ENCODE measurements around the gene ADGRA1. TPM values are rescaled to one million over a fixed set of nuclear protein-coding genes. Genes with fewer than 3 reads are reported as not detected.
A peak's percentile ranks its signal among the peaks of the same experiment; 100 is the strongest.

The ADGRA1 gene
- total and polyA plus RNA-seq, 2 of the 13 experiments (the other 11 are each of a cell fraction or from before 2014, with no cell fraction given) = not detected

DNA sequence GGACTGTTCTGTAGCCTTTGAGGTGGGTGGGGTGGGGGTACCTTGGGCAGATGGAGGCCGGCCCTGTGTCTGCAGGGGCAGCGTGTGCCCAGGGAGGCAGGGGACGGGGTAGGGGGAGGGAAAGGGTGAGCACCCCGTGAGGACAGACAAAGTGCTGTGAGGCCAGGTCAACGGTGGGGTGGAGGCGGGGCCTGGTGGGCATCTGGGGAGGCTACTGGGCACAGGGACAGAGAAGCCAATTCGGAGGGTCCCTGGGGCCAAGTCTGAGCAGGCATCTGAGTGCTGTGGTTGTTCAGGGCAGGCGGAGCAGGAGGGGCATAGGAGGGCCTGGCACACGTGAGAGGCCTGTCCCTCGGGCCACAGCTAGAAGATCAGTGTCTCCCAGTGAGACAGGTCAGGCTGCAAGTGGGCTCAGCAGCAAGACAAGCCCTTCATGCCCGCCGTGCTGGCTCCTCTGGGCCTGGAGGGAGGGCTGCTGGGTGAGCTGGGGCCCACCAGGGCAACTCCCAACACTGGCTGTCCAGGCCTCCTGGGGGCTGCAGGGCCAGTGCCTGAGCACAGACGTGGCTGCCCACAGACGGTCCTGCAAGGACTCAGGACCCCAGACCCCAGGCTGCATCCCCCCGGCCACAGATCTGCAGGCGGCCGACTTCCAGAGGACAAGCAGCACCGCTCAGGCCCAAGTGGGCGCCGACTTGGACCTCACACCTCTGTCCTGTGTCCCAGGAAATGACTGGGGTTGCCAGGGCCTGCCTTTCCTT is 45.9 kb downstream of the ADGRA1 start:
- Histone ChIP-seq H3K9me3 (ENCODE audit: low read length) (no peaks in the 10 kb centered on the region), H3K4me2 (ENCODE audit: low read depth, low read length) (no peak overlapping the region), H3K27ac (ENCODE audit: extremely low read length, insufficient read depth, low read length) (no peak overlapping the region), H3K9ac (ENCODE audit: insufficient read depth, low read depth, low read length) (no peak overlapping the region), H3K4me1 (ENCODE audit: insufficient read depth, low read length) (no peaks in the 10 kb centered on the region), H4K20me1 (ENCODE audit: insufficient read depth, low read length) (no peaks in the 10 kb centered on the region), H3K4me3 (replicated peaks in 1 of 3; ENCODE audit: insufficient read depth in 1 of 3, low read depth in 2 of 3, low read length in 3 of 3) (no peak overlapping the region), H3K36me3 (replicated peaks in 1 of 2; ENCODE audit: control insufficient read depth in 1 of 2, insufficient read depth in 2 of 2, low read length in 2 of 2) (no peaks in the 10 kb centered on the region), H2AFZ (ENCODE audit: low read length) (no peak overlapping the region), H3K79me2 (ENCODE audit: insufficient read depth, low read length) (no peaks in the 10 kb centered on the region), H3K27me3 (ENCODE audit: control insufficient read depth in 1 of 2, insufficient read depth in 2 of 2, low read length in 2 of 2) (peaks cover 6 to 26% of the 10 kb centered on the region in 2 experiments; a peak in 4 of 5 replicates)
- CTCF ChIA-PET (ENCODE audit: low intra/inter-chr PET ratio, low total read pairs) = no interaction called here
- WGBS (ENCODE audit: low lambda C conversion rate) = 0% methylated on average over 2 of the region's 20 CpGs
- intact Hi-C loops (cut with micrococcal nuclease; ENCODE audit: unreplicated experiment) = no loop called here
- peak; percentile 12; the same call in 1 of the 3 replicates for ATAC-seq
- no peak for FAIRE-seq
- no TSS peak for BruUV-seq (replicated peaks)
- in situ Hi-C loops (cut with HindIII; ENCODE audit: extremely low pct_ligation_motif_present, low pct_unique_long_range_greater_than_20kb) = no loop called here
- POLR2A ChIA-PET = no interaction called here
- DNase-seq (ENCODE audit: low spot score) = no peak
- TF ChIP-seq CENPX (CRISPR knock-in tag; IDR thresholded peaks at IDR 0.05) (no peak), PPARG (CRISPR knock-in tag; conservative IDR thresholded peaks at IDR 0.05) (no peak), ZNF101 (CRISPR knock-in tag; IDR thresholded peaks at IDR 0.05; ENCODE audit: borderline replicate concordance, low read depth) (no peak), KLF16 (CRISPR knock-in tag; IDR thresholded peaks at IDR 0.05) (no peak), HES4 (CRISPR knock-in tag; IDR thresholded peaks at IDR 0.05; ENCODE audit: borderline replicate concordance) (no peak), SAFB2 (CRISPR knock-in tag; IDR thresholded peaks at IDR 0.05; ENCODE audit: borderline replicate concordance, low read depth) (no peak)
- TF ChIP-seq, protein P1, sequence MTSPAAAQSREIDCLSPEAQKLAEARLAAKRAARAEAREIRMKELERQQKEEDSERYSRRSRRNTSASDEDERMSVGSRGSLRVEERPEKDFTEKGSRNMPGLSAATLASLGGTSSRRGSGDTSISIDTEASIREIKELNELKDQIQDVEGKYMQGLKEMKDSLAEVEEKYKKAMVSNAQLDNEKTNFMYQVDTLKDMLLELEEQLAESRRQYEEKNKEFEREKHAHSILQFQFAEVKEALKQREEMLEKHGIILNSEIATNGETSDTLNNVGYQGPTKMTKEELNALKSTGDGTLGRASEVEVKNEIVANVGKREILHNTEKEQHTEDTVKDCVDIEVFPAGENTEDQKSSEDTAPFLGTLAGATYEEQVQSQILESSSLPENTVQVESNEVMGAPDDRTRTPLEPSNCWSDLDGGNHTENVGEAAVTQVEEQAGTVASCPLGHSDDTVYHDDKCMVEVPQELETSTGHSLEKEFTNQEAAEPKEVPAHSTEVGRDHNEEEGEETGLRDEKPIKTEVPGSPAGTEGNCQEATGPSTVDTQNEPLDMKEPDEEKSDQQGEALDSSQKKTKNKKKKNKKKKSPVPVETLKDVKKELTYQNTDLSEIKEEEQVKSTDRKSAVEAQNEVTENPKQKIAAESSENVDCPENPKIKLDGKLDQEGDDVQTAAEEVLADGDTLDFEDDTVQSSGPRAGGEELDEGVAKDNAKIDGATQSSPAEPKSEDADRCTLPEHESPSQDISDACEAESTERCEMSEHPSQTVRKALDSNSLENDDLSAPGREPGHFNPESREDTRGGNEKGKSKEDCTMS (CRISPR knock-in tag; conservative IDR thresholded peaks at IDR 0.05) = no peak
- TF ChIP-seq, protein P2, sequence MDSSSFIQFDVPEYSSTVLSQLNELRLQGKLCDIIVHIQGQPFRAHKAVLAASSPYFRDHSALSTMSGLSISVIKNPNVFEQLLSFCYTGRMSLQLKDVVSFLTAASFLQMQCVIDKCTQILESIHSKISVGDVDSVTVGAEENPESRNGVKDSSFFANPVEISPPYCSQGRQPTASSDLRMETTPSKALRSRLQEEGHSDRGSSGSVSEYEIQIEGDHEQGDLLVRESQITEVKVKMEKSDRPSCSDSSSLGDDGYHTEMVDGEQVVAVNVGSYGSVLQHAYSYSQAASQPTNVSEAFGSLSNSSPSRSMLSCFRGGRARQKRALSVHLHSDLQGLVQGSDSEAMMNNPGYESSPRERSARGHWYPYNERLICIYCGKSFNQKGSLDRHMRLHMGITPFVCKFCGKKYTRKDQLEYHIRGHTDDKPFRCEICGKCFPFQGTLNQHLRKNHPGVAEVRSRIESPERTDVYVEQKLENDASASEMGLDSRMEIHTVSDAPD (CRISPR knock-in tag; IDR thresholded peaks at IDR 0.05) = no peak
- TF ChIP-seq, protein P3, sequence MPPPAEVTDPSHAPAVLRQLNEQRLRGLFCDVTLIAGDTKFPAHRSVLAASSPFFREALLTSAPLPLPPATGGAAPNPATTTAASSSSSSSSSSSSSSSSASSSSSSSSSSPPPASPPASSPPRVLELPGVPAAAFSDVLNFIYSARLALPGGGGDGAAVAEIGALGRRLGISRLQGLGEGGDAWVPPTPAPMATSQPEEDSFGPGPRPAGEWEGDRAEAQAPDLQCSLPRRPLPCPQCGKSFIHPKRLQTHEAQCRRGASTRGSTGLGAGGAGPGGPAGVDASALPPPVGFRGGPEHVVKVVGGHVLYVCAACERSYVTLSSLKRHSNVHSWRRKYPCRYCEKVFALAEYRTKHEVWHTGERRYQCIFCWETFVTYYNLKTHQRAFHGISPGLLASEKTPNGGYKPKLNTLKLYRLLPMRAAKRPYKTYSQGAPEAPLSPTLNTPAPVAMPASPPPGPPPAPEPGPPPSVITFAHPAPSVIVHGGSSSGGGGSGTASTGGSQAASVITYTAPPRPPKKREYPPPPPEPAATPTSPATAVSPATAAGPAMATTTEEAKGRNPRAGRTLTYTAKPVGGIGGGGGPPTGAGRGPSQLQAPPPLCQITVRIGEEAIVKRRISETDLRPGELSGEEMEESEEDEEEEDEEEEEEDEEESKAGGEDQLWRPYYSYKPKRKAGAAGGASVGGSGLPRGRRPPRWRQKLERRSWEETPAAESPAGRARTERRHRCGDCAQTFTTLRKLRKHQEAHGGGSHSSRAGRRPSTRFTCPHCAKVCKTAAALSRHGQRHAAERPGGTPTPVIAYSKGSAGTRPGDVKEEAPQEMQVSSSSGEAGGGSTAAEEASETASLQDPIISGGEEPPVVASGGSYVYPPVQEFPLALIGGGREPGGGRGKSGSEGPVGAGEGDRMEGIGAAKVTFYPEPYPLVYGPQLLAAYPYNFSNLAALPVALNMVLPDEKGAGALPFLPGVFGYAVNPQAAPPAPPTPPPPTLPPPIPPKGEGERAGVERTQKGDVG (CRISPR knock-in tag; IDR thresholded peaks at IDR 0.05; ENCODE audit: borderline replicate concordance) = no peak
- TF ChIP-seq, protein P4, sequence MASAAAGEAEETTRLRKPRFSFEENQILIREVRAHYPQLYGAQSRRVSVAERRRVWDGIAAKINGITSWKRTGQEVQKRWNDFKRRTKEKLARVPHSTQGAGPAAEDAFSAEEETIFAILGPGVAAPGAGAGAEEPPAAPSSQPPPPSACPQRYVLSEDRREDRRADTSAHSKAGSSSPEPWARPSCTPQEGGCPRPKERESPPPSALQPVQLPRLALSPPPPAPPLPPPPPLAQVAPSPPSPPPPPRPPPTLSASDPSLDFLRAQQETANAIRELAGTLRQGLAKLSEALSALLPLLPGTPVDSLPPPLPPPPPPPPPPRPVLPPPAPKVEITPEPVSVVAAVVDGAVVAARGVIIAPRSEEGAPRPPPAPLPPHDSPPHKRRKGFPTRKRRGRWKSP (CRISPR knock-in tag; IDR thresholded peaks at IDR 0.05) = no peak
- TF ChIP-seq, protein P5, sequence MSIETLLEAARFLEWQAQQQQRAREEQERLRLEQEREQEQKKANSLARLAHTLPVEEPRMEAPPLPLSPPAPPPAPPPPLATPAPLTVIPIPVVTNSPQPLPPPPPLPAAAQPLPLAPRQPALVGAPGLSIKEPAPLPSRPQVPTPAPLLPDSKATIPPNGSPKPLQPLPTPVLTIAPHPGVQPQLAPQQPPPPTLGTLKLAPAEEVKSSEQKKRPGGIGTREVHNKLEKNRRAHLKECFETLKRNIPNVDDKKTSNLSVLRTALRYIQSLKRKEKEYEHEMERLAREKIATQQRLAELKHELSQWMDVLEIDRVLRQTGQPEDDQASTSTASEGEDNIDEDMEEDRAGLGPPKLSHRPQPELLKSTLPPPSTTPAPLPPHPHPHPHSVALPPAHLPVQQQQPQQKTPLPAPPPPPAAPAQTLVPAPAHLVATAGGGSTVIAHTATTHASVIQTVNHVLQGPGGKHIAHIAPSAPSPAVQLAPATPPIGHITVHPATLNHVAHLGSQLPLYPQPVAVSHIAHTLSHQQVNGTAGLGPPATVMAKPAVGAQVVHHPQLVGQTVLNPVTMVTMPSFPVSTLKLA (IDR thresholded peaks at IDR 0.05) = no peak

Measured in HepG2 (cell line).